ENCODE data around the gene PGR.

DNA sequence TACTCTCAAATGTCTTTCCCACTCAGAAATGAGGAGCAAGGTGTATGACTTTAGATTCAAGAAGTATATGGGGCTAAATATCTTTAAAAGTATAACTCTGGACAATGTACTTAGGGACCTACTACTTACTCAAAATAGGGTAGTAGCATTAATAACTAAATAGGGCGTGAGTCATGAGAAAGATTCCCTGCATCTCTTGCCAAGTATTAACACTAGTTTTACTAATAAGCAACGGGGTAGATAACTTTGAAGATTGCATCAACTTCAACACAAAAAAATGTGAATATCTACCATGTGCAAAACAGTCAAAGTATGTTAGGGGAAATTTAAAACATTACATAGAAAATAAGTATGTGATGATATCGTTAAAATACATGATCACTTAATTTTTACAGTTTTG is 99.6 kb downstream of the PGR start:
- TF ChIP-seq, protein P1, sequence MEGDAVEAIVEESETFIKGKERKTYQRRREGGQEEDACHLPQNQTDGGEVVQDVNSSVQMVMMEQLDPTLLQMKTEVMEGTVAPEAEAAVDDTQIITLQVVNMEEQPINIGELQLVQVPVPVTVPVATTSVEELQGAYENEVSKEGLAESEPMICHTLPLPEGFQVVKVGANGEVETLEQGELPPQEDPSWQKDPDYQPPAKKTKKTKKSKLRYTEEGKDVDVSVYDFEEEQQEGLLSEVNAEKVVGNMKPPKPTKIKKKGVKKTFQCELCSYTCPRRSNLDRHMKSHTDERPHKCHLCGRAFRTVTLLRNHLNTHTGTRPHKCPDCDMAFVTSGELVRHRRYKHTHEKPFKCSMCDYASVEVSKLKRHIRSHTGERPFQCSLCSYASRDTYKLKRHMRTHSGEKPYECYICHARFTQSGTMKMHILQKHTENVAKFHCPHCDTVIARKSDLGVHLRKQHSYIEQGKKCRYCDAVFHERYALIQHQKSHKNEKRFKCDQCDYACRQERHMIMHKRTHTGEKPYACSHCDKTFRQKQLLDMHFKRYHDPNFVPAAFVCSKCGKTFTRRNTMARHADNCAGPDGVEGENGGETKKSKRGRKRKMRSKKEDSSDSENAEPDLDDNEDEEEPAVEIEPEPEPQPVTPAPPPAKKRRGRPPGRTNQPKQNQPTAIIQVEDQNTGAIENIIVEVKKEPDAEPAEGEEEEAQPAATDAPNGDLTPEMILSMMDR (IDR thresholded peaks at IDR 0.05): no peak
- TF ChIP-seq POLR2A (IDR thresholded peaks at IDR 0.05): no peak
